ENCODE data around the gene ANKRD52. TPM values are rescaled to one million over a fixed set of nuclear protein-coding genes. Genes with fewer than 3 reads are reported as not detected.
"Not testable (repeated sequence)": the region's sequence is repeated elsewhere in the genome, so short reads cannot be mapped to it uniquely, and the experiment has no call there.

Gene ANKRD52
- total RNA-seq, 1 donor from 2014 or later, result 56.1 TPM

DNA sequence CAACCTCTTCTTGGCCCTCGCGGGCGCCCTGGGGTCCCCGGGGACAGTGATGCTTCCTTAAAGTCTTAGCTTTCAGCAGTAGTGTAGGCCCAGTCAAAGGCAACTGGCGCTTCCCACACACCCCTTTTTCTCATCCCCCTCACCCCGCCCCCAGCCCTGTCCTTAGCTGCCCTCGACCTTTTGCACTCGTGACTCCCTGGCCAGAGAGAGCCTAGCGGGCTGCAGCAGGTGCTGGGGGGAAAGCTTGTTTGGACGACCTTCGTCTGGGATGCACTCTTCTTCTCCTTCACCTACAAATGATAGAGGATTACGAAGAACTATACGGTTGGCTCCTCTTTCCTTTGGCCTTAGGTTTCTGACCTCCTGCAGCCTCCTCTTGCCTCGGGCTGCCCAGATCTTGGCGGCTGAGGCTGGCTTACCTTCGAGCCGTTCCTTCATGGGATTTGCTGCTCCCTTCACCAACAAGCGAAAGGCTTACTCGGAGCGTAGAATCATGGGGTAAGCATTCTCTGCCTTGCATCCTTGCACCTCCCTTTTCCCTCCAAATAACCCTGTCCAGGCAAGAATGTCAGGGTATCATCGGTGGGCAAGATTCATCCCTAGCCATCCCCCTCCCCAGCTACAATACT lies 9.4 kb upstream of the ANKRD52 start:
- peak overlapping the region; percentile 97 for H3K4me3 Mint-ChIP-seq
- no peak for DNase-seq (ENCODE audit: extremely low spot score, unreplicated experiment)
- TF ChIP-seq, protein P1, sequence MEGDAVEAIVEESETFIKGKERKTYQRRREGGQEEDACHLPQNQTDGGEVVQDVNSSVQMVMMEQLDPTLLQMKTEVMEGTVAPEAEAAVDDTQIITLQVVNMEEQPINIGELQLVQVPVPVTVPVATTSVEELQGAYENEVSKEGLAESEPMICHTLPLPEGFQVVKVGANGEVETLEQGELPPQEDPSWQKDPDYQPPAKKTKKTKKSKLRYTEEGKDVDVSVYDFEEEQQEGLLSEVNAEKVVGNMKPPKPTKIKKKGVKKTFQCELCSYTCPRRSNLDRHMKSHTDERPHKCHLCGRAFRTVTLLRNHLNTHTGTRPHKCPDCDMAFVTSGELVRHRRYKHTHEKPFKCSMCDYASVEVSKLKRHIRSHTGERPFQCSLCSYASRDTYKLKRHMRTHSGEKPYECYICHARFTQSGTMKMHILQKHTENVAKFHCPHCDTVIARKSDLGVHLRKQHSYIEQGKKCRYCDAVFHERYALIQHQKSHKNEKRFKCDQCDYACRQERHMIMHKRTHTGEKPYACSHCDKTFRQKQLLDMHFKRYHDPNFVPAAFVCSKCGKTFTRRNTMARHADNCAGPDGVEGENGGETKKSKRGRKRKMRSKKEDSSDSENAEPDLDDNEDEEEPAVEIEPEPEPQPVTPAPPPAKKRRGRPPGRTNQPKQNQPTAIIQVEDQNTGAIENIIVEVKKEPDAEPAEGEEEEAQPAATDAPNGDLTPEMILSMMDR (conservative IDR thresholded peaks at IDR 0.05), result no peak
- no peaks in the 10 kb centered on the region for H3K9me3 Mint-ChIP-seq
- H3K4me1 Mint-ChIP-seq (ENCODE audit: unreplicated experiment), result peaks cover 7% of the 10 kb centered on the region
- H3K36me3 Mint-ChIP-seq, result peaks cover 8% of the 10 kb centered on the region
- H3K27me3 Mint-ChIP-seq, result no peaks in the 10 kb centered on the region
- peak overlapping the region; percentile 15 for H3K27ac Mint-ChIP-seq

DNA sequence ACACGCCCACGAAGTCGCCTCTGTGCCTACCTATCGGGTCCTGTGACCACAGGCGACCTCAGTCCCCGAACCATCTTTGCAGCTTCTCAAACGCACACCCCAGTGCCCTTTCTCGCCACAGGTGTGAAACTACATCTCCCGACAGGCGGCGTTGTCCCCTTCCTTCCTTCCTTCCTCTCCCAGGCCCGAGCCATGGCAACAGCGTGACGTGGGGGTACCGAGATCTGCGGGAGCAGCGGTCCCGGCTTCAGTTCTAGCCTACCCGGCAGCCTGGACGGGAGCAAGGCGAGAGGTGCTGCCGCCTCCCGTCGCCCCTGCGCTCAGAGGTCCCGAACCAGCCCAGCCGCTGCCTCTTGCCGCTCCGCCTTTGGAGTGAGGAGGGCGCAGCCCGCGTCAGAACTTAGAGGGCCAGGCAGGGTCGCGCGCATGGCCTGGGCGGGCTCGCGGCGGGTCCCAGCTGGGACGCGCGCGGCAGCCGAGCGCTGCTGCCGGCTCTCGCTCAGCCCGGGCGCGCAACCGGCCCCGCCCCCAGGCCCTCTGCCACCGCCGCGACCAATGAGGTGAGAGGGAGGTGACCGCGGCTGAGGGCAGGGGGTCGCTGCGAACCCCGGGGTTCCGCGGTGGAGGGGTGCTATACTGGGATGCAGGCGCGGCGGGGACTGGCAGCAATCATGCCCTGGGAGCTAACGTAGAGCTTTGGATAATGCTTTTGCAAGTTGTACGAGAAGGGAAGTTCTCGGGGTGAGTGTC lies 8.7 kb upstream of the ANKRD52 start, which contains the start of gene COQ10A:
TSS of gene COQ10A (plus strand) at position 250 of the 750 bp plus-strand sequence. CDS start at position 427, 177 bp downstream.
- Mint-ChIP-seq H3K4me1 (ENCODE audit: unreplicated experiment) (peaks cover 9% of the 10 kb centered on the region), H3K36me3 (peaks cover 8% of the 10 kb centered on the region), H3K27me3 (peaks cover 2% of the 10 kb centered on the region), H3K4me3 (peak within 1 kb of the TSS; percentile 97), H3K27ac (peak within 1 kb of the TSS; percentile 90), H3K9me3 (peaks cover 3% of the 10 kb centered on the region)
- TF ChIP-seq, protein P1 (conservative IDR thresholded peaks at IDR 0.05), result peak; percentile 74
- DNase-seq (ENCODE audit: extremely low spot score, unreplicated experiment), result peak; percentile 89

DNA sequence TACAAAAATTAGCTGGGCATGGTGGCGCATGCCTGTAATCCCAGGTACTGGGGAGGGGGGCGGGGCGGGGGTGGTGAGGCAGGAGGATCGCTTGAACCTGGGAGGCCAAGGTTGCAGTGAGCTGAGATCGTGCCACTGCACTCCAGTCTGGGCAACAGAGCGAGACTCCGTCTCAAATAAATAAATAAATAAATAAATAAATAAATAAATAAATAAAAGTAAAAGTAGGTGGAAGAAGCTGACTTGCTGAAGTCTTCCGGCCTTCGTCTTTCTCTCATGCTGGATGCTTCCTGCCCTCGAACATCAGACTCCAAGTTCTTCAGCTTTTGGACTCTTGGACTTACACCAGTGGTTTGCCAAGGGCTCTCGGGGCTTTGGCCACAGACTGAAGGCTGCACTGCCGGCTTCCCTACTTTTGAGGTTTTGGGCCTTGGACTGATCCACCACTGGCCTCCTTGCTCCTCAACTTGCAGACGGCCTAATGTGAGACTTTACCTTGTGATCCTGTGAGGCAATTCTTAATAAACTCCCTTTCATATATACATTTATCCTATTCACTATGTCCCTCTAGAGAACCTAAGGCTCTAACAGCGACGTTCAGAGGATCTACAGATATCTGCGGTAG lies 8.0 kb upstream of the ANKRD52 start:
- peak overlapping the region; percentile 97 for H3K4me3 Mint-ChIP-seq
- not testable (repeated sequence) for DNase-seq (ENCODE audit: extremely low spot score, unreplicated experiment); H3K27me3 Mint-ChIP-seq; H3K4me1 Mint-ChIP-seq (ENCODE audit: unreplicated experiment); H3K9me3 Mint-ChIP-seq; H3K36me3 Mint-ChIP-seq
- peak overlapping the region; percentile 90 for H3K27ac Mint-ChIP-seq

DNA sequence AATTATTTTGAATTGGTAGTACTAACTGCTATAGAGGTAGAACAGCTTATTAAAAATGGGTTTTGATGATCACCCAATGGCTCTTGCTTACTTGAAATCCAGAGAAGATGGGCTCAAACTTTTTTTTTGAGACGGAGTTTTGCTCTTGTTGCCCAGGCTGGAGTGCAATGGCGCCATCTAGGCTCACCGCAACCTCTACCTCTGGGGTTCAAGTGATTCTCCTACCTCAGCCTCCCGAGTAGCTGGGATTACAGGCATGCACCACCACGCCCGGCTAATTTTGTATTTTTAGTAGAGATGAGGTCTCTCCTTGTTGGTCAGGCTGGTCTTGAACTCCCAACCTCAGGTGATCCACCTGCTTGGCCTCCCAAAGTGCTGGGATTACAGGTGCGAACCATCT lies 4.8 kb upstream of the ANKRD52 start:
- H3K4me1 Mint-ChIP-seq (ENCODE audit: unreplicated experiment), result peaks cover 17% of the 10 kb centered on the region
- not testable (repeated sequence) for H3K27me3 Mint-ChIP-seq; H3K4me3 Mint-ChIP-seq; H3K36me3 Mint-ChIP-seq; DNase-seq (ENCODE audit: extremely low spot score, unreplicated experiment); H3K27ac Mint-ChIP-seq; H3K9me3 Mint-ChIP-seq

DNA sequence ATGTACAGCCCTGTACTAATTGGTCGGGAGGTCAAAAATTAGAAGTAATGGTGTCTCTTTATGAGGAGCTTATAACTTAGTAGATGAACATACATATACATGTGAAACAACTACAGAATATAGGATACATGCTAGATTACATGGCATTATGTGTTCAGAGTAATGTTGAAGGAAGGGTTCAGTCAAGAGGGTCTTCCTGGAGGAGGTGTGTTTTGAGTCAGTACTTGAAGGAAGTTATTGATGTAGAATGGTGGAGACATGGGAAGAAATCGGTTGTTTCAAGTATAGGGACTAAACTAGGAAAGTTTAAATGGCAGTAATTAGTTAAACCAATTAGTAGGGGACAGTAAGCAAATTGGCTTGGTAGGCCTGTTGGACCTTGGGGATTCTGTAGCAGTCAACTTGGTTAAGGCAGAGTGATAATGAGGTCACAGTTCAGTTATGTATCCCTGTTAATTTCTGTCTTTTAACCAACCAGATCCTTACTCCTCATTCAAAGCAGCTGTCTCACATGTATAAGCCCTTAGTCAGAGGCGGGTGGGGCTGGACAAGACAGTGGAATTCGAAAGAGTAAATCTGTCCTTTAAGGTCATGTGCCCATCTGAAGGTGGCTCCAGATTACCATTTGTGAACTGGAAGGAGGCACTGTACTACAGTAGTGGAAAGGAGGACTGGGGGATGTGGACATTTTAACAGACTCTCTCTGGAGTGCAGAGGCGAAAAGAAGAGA lies 3.5 kb upstream of the ANKRD52 start:
- Mint-ChIP-seq H3K9me3 (peaks cover 4% of the 10 kb centered on the region), H3K27me3 (peaks cover 2% of the 10 kb centered on the region), H3K36me3 (no peaks in the 10 kb centered on the region), H3K4me1 (ENCODE audit: unreplicated experiment) (peaks cover 16% of the 10 kb centered on the region), H3K4me3 (peak overlapping the region; percentile 69), H3K27ac (peak overlapping the region; percentile 90)
- TF ChIP-seq, protein P1 (conservative IDR thresholded peaks at IDR 0.05), result no peak
- no peak for DNase-seq (ENCODE audit: extremely low spot score, unreplicated experiment)

DNA sequence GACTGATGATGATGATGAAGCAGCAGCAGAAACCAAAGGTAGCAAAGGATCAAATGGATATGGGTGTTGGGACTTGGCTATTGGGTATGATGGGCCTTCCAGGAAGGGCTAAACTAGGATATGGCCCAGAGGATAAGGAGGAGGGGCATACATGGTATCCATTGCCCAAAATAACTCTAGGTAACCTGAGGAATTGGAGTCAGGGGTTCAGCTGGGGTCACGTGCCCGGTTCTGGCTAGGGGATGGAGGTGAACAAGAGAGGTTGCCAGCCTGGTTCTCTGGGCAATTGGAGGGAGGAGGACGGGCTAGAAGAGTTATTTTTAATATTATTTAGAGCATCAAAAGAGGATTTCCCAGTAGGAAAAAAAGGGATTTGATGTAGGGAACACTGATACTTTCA lies 2.7 kb upstream of the ANKRD52 start:
- TF ChIP-seq, protein P1 (conservative IDR thresholded peaks at IDR 0.05), result no peak
- DNase-seq (ENCODE audit: extremely low spot score, unreplicated experiment), result no peak
- Mint-ChIP-seq H3K27me3 (peaks cover 2% of the 10 kb centered on the region), H3K4me3 (no peak overlapping the region), H3K27ac (peak overlapping the region; percentile 77), H3K4me1 (ENCODE audit: unreplicated experiment) (peaks cover 11% of the 10 kb centered on the region), H3K36me3 (peaks cover 4% of the 10 kb centered on the region), H3K9me3 (peaks cover 4% of the 10 kb centered on the region)
